Hepatocyte (in vitro differentiated cells): ENCODE data around the gene TCF12. TPM values are rescaled to one million over a fixed set of nuclear protein-coding genes. Genes with fewer than 3 reads are reported as not detected.
A peak's percentile ranks its signal among the peaks of the same experiment; 100 is the strongest.

ENCODE experiments used
- DNase-seq: peaks from one replicate; pipeline ENCODE4 v3.0.0-alpha.2; 2016; ENCODE audit warnings: low spot score
- H2AFZ ChIP-seq: fragments of 200-600 bp; sonication (generic); 2 replicates; pipeline ENCODE4 v1.6.0; 2016; ENCODE audit warnings: antibody characterized with exemption, mild to moderate bottlenecking
- H3K27ac ChIP-seq: fragments of 200-600 bp; sonication (generic); 2 replicates; pipeline ENCODE4 v1.5.1; 2016; ENCODE audit warnings: mild to moderate bottlenecking
- H3K27me3 ChIP-seq: fragments of 200-600 bp; sonication (generic); 2 replicates; pipeline ENCODE4 v1.6.1; 2016
- H3K36me3 ChIP-seq: fragments of 200-600 bp; sonication (generic); replicated peaks from 2 replicates; pipeline ENCODE4 v1.5.1; 2016; ENCODE audit warnings: low read depth; ENCODE audit not compliant: insufficient read depth
- H3K4me1 ChIP-seq: fragments of 200-600 bp; sonication (generic); 2 replicates; pipeline ENCODE4 v1.5.1; 2016; ENCODE audit warnings: mild to moderate bottlenecking, moderate library complexity; ENCODE audit not compliant: insufficient read depth
- H3K4me2 ChIP-seq: fragments of 200-600 bp; sonication (generic); 2 replicates; pipeline ENCODE4 v1.6.0; 2016
- H3K4me3 ChIP-seq: fragments of 200-600 bp; sonication (generic); 2 replicates; pipeline ENCODE4 v1.5.1; 2016; ENCODE audit warnings: mild to moderate bottlenecking
- H3K79me2 ChIP-seq: fragments of 200-600 bp; sonication (generic); 2 replicates; pipeline ENCODE4 v1.6.0; 2017; ENCODE audit warnings: mild to moderate bottlenecking
- H3K9me2 ChIP-seq: fragments of 200-600 bp; sonication (generic); replicated peaks from 2 replicates; pipeline ENCODE4 v1.6.0; 2017; ENCODE audit warnings: mild to moderate bottlenecking; ENCODE audit not compliant: insufficient read depth
- H3K9me3 ChIP-seq: fragments of 200-600 bp; sonication (generic); 2 replicates; pipeline ENCODE4 v1.5.1; 2016; ENCODE audit warnings: low read depth, mild to moderate bottlenecking
- H4K20me1 ChIP-seq: fragments of 200-600 bp; sonication (generic); 2 replicates; pipeline ENCODE4 v1.6.0; 2016; ENCODE audit warnings: mild to moderate bottlenecking; ENCODE audit not compliant: insufficient read depth, poor library complexity, severe bottlenecking
- EZH2 ChIP-seq: fragments of 200-600 bp; sonication (generic); IDR thresholded peaks from 2 replicates; pipeline ENCODE4 v1.6.1; 2016; ENCODE audit warnings: antibody characterized with exemption, mild to moderate bottlenecking, borderline replicate concordance
- EZH2phosphoT487 ChIP-seq: fragments of 200-600 bp; sonication (generic); IDR thresholded peaks from one replicate; pipeline ENCODE4 v1.6.1; 2018; ENCODE audit warnings: antibody characterized with exemption, mild to moderate bottlenecking, low read depth, moderate library complexity; ENCODE audit not compliant: unreplicated experiment, severe bottlenecking
- WGBS: methylation state at CpG from one replicate; pipeline ENCODE4 v1.1.6; 2016; ENCODE audit warnings: low lambda C conversion rate; ENCODE audit errors: missing lambda C conversion rate; 5-methylcytosine and 5-hydroxymethylcytosine counted together
- polyA plus RNA-seq: library from polyadenylated mRNA; unstranded; fragments of >200 nt; fragmentation: Nextera tagmentation; extraction: Ambion mirVana; gene quantifications from 2 replicates; pipeline ENCODE4 v1.2.1, GENCODE V29; 2016
- total RNA-seq: library from RNA; depleted of rRNA; stranded (reverse); fragments of >200 nt; gene quantifications from 2 replicates; pipeline ENCODE4 v1.2.3, GENCODE V29; 2014
- TF ChIP-seq, protein P1 (sequence below): fragments of 200-600 bp; sonication (generic); IDR thresholded peaks from 2 replicates; pipeline ENCODE4 v1.5.1; 2016; ENCODE audit warnings: antibody characterized with exemption, mild to moderate bottlenecking; ENCODE audit not compliant: poor library complexity

TCF12 gene
- total and polyA plus RNA-seq, 2 experiments from 2014 or later: 42.0 to 93.2 TPM

GRCh38 chr15:56987286-56987685, 68.8 kb downstream of the TCF12 start:
- H4K20me1 ChIP-seq: peaks cover 64% of the 10 kb centered on the region
- no peaks in the 10 kb centered on the region for H3K9me3 ChIP-seq
- no peaks in the 10 kb centered on the region for H3K9me2 ChIP-seq
- H3K27ac ChIP-seq: no peak overlapping the region
- TF ChIP-seq EZH2: no peak
- TF ChIP-seq, protein P1, sequence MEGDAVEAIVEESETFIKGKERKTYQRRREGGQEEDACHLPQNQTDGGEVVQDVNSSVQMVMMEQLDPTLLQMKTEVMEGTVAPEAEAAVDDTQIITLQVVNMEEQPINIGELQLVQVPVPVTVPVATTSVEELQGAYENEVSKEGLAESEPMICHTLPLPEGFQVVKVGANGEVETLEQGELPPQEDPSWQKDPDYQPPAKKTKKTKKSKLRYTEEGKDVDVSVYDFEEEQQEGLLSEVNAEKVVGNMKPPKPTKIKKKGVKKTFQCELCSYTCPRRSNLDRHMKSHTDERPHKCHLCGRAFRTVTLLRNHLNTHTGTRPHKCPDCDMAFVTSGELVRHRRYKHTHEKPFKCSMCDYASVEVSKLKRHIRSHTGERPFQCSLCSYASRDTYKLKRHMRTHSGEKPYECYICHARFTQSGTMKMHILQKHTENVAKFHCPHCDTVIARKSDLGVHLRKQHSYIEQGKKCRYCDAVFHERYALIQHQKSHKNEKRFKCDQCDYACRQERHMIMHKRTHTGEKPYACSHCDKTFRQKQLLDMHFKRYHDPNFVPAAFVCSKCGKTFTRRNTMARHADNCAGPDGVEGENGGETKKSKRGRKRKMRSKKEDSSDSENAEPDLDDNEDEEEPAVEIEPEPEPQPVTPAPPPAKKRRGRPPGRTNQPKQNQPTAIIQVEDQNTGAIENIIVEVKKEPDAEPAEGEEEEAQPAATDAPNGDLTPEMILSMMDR: no peak
- TF ChIP-seq EZH2phosphoT487: no peak
- H3K79me2 ChIP-seq: peaks cover 95% of the 10 kb centered on the region
- DNase-seq: no peak
- H3K27me3 ChIP-seq: no peaks in the 10 kb centered on the region
- H3K4me3 ChIP-seq: no peak overlapping the region
- no peak overlapping the region for H3K4me2 ChIP-seq
- H3K4me1 ChIP-seq: peaks cover 21% of the 10 kb centered on the region
- 76% methylated on average over 3 of the region's 3 CpGs for WGBS
- H3K36me3 ChIP-seq: no peaks in the 10 kb centered on the region
- H2AFZ ChIP-seq: no peak overlapping the region

DNA sequence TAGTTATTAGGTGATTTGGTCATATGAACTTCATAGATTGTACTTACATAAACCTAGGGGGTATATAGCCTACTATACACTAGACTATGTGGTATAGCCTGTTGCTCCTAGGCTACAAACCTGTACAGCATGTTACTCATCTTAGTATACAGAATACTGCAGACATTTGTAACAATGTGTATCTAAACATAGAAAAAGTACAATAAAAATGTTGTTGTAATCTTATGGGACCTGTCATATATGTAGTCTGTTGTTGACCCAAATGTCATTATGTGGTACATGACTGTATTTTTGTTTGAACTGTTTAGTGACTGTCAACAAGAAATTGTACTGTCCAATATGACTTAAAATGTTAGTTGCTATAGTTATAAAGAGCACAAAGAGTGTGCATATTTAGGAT, 69.8 kb downstream of the TCF12 start:
- Histone ChIP-seq H3K27ac (no peak overlapping the region), H2AFZ (no peak overlapping the region), H3K27me3 (no peaks in the 10 kb centered on the region), H3K9me2 (no peaks in the 10 kb centered on the region), H3K4me3 (no peak overlapping the region), H3K36me3 (no peaks in the 10 kb centered on the region), H3K4me1 (peaks cover 21% of the 10 kb centered on the region), H4K20me1 (peaks cover 54% of the 10 kb centered on the region), H3K4me2 (no peak overlapping the region), H3K79me2 (peaks cover 95% of the 10 kb centered on the region), H3K9me3 (no peaks in the 10 kb centered on the region)
- TF ChIP-seq, protein P1: no peak
- no peak for TF ChIP-seq EZH2
- no peak for TF ChIP-seq EZH2phosphoT487
- no peak for DNase-seq

DNA sequence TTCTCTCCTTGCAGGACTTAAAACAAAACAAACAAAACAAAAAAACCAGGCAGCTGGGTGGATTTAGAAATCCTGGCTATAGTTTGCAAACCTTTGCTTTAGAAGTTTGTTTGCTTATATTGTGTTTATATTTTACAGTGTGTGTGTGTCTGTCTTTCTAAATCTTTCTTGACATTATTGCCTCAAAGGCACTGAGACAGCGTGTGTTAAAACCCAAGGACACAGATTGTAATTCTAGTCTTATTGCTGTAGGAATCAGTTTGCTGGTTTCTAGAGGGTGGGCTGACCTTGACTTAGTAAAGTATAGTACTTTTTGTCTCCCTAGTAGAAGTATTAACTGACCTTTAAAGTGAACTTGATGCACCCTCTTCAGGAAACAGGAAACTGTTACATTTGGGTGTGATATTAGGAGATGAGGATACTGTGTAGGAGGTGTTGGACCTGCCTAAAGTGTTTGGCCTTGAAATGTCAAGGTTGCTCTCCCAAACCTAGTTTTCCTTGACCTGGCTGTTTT, 71.0 kb downstream of the TCF12 start:
- H3K27me3 ChIP-seq: no peaks in the 10 kb centered on the region
- H3K36me3 ChIP-seq: no peaks in the 10 kb centered on the region
- H3K79me2 ChIP-seq: peaks cover 100% of the 10 kb centered on the region
- TF ChIP-seq EZH2: no peak
- TF ChIP-seq, protein P1: no peak
- TF ChIP-seq EZH2phosphoT487: no peak
- H3K9me2 ChIP-seq: no peaks in the 10 kb centered on the region
- no peak overlapping the region for H3K4me3 ChIP-seq
- peak overlapping the region; percentile 27 for H3K4me2 ChIP-seq
- peaks cover 21% of the 10 kb centered on the region for H3K4me1 ChIP-seq
- no peaks in the 10 kb centered on the region for H3K9me3 ChIP-seq
- no peak for DNase-seq
- H3K27ac ChIP-seq: no peak overlapping the region
- H2AFZ ChIP-seq: no peak overlapping the region
- 26% methylated on average over 1 of the region's 1 CpG for WGBS
- H4K20me1 ChIP-seq: peaks cover 50% of the 10 kb centered on the region

DNA sequence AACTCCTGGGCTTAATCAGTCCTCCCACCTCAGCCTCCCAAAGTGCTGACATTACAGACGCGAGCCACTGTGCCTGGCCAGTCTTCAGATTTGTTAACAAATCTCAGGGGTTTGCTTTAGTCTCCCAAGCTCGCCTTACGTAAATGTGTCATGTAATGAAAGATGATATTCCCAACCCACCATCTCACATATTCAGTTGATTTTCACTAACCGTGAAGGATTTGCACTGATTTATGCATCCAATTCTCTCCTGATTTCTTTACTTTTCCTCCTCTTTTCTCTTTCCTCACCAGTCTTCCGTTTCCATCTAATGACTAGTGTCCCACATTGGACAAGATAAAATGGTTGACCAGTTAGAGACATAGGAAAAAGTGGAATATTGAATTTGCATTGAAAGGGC, 72.6 kb downstream of the TCF12 start:
- Histone ChIP-seq H3K9me2 (no peaks in the 10 kb centered on the region), H3K27ac (no peak overlapping the region), H3K27me3 (no peaks in the 10 kb centered on the region), H3K36me3 (no peaks in the 10 kb centered on the region), H3K4me1 (peaks cover 21% of the 10 kb centered on the region), H3K4me2 (no peak overlapping the region), H2AFZ (no peak overlapping the region), H3K4me3 (no peak overlapping the region), H3K9me3 (no peaks in the 10 kb centered on the region), H4K20me1 (peaks cover 42% of the 10 kb centered on the region), H3K79me2 (peaks cover 100% of the 10 kb centered on the region)
- WGBS: 98% methylated on average over 6 of the region's 6 CpGs
- TF ChIP-seq, protein P1: no peak
- DNase-seq: no peak
